Ovary (tissue), 9 donors: ENCODE data around the gene WDR1. TPM values are rescaled to one million over a fixed set of nuclear protein-coding genes. Genes with fewer than 3 reads are reported as not detected.

Experiments used
- DNase-seq, 5 donors: peaks; one replicate each; pipeline ENCODE4 v3.0.0-alpha.2; 2019 to 2020
- H3K27ac ChIP-seq, 2 donors: fragments of 200-600 bp; one replicate each; pipeline versions ENCODE4 v1.5.1 to v1.8.0; 2019 to 2022
- H3K27me3 ChIP-seq: fragments of 200-600 bp; one replicate; pipeline ENCODE4 v1.8.0; 2022
- H3K36me3 ChIP-seq: fragments of 200-600 bp; sonication (generic); one replicate; pipeline ENCODE4 v1.5.1; 2019
- H3K4me1 ChIP-seq: one replicate; pipeline ENCODE4 v1.8.1; 2013; ENCODE audit warnings: mild to moderate bottlenecking, moderate library complexity; ENCODE audit not compliant: insufficient read depth
- H3K4me3 ChIP-seq: fragments of 200-600 bp; sonication (generic); one replicate; pipeline ENCODE4 v1.5.1; 2017
- H3K9me3 ChIP-seq, 2 donors: fragments of 200-600 bp in 1 of 2; sonication (generic) in 1 of 2; one replicate each; pipeline versions ENCODE4 v1.5.1 to v1.8.1; 2013 to 2019; ENCODE audit warnings: mild to moderate bottlenecking in 1 of 2, moderate library complexity in 1 of 2
- CTCF ChIP-seq, 3 donors: fragments of 450-650 bp in 2 of 3; fragments of 200-600 bp in 1 of 3; IDR thresholded peaks; one replicate each; pipeline versions ENCODE4 v1.5.1 to v1.8.0; 2016 to 2022; ENCODE audit warnings: antibody characterized with exemption in 3 of 3, mild to moderate bottlenecking in 1 of 3
- EP300 ChIP-seq: sonication (generic); formaldehyde crosslinking; IDR thresholded peaks from one replicate; pipeline ENCODE4 v1.6.1; 2017; ENCODE audit warnings: antibody characterized with exemption
- POLR2A ChIP-seq: fragments of 450-650 bp; IDR thresholded peaks from one replicate; pipeline ENCODE4 v1.6.1; 2017; ENCODE audit warnings: antibody characterized with exemption, mild to moderate bottlenecking, moderate library complexity
- WGBS, 3 donors: extraction: QIAGEN DNeasy Blood & Tissue Kit in 1 of 3; methylation state at CpG; one replicate each; pipeline versions ENCODE4 v1.1.5 to v1.1.7; 2013 to 2017; 5-methylcytosine and 5-hydroxymethylcytosine counted together
- intact Hi-C, 4 donors: fragments of 100-400 bp; cut with DNase I; formaldehyde crosslinking; loops; one replicate each; pipeline versions ENCODE4 v1.11.0 to v1.15.1; 2022 to 2023
- polyA plus RNA-seq, 2 donors: library from polyadenylated mRNA; stranded (reverse); fragments of 200-250 nt in 1 of 2; fragments of 350-450 nt in 1 of 2; fragmentation: Illumina TruSeq in 1 of 2; extraction: RNeasy Lipid Tissue Mini Kit (QIAGEN cat#74804) in 1 of 2; gene quantifications; one replicate each; pipeline ENCODE4 v1.2.3, GENCODE V29; 2013 to 2014
- total RNA-seq, 7 donors: library from RNA; depleted of rRNA in 2 of 7; stranded (reverse); fragments of >200 nt in 2 of 7; fragmentation: NEBNext Ultra II Directional in 3 of 7; extraction: Animal tissue kit (Norgen Biotek cat#: 25700) in 3 of 7; gene quantifications; one replicate each; pipeline versions ENCODE4 v1.1.0 to v1.2.4, GENCODE V29; 2016 to 2023
- donor health status: DM: no; HTN: no; CAD: no; lungs with moderate emphysema.
- donor health status: DM: no; HTN: no; CAD: no.
- donor health status: Bipolar disorder and iron deficiency.
- donor health status: DM: yes; HTN: yes; CAD: no.
- donor health status: DM: no; HTN: no; CAD: no.
- donor health status: DM: yes; HTN: yes; CAD: no.

The WDR1 gene
- total and polyA plus RNA-seq, 9 donors, result 67.2 to 352 (median 260) TPM

GRCh38 chr4:10114147-10114546, 2.5 kb downstream of the WDR1 start:
- DNase-seq, result no peak
- 73 to 78% (median 77%) methylated on average over 4 of the region's 4 CpGs for WGBS, 3 donors
- TF ChIP-seq CTCF (IDR thresholded peaks at IDR 0.05), result no peak
- no peak overlapping the region for H3K27ac ChIP-seq
- no peaks in the 10 kb centered on the region for H3K9me3 ChIP-seq
- intact Hi-C loops, result no loop called here
- no peak overlapping the region for H3K4me3 ChIP-seq
- H3K4me1 ChIP-seq, result peaks cover 34% of the 10 kb centered on the region
- no peaks in the 10 kb centered on the region for H3K27me3 ChIP-seq
- no peaks in the 10 kb centered on the region for H3K36me3 ChIP-seq

- no peak overlapping the region for H3K27ac ChIP-seq
- intact Hi-C loops, result no loop called here
- TF ChIP-seq CTCF (IDR thresholded peaks at IDR 0.05) (no peak), POLR2A (no peak), EP300 (no peak)
- no peaks in the 10 kb centered on the region for H3K27me3 ChIP-seq
- no peaks in the 10 kb centered on the region for H3K36me3 ChIP-seq
- H3K4me1 ChIP-seq, result peaks cover 35% of the 10 kb centered on the region
- 66 to 76% (median 75%) methylated on average over 12 of the region's 12 CpGs for WGBS, 3 donors
- no peak overlapping the region for H3K4me3 ChIP-seq
- H3K9me3 ChIP-seq, result no peaks in the 10 kb centered on the region
- no peak for DNase-seq
These were observed 3.1 kb downstream of the WDR1 start for GRCh38 chr4:10113362-10114047.

- Histone ChIP-seq H3K4me3 (no peak overlapping the region), H3K9me3 (no peaks in the 10 kb centered on the region), H3K4me1 (peaks cover 36% of the 10 kb centered on the region), H3K27ac (no peak overlapping the region), H3K36me3 (no peaks in the 10 kb centered on the region), H3K27me3 (no peaks in the 10 kb centered on the region)
- TF ChIP-seq CTCF (IDR thresholded peaks at IDR 0.05) (no peak), POLR2A (no peak), EP300 (no peak)
- no peak for DNase-seq
- WGBS, 3 donors, result 86 to 94% (median 94%) methylated on average over 16 of the region's 16 CpGs
- intact Hi-C loops, result no loop called here
These were observed 3.8 kb downstream of the WDR1 start for GRCh38 chr4:10112658-10113284.

- H3K4me3 ChIP-seq, result no peak overlapping the region
- no peak overlapping the region for H3K27ac ChIP-seq
- no peaks in the 10 kb centered on the region for H3K27me3 ChIP-seq
- 88 to 92% (median 90%) methylated on average over 13 of the region's 13 CpGs for WGBS, 3 donors
- no peaks in the 10 kb centered on the region for H3K36me3 ChIP-seq
- intact Hi-C loops, result no loop called here
- no peak for DNase-seq
- H3K9me3 ChIP-seq, result no peaks in the 10 kb centered on the region
- TF ChIP-seq POLR2A, result no peak
- TF ChIP-seq CTCF (IDR thresholded peaks at IDR 0.05), result no peak
- TF ChIP-seq EP300, result no peak
- peaks cover 49% of the 10 kb centered on the region for H3K4me1 ChIP-seq
These were observed 5.4 kb downstream of the WDR1 start for GRCh38 chr4:10111067-10111801.
